ENCODE measurements around the gene KIF2B.

GRCh38 chr17:53837131-53837530 is 14.4 kb downstream of the KIF2B start:
- TF ChIP-seq CTCF (conservative IDR thresholded peaks at IDR 0.05; ENCODE audit: low read depth, low read length), result no peak
- no peak for TF ChIP-seq EZH2 (IDR thresholded peaks at IDR 0.05; ENCODE audit: borderline replicate concordance, low read depth, low read length, poor library complexity, severe bottlenecking)
